ENCODE results near the gene MYLK4.

MYLK4 gene

GRCh38 chr6:2693231-2693630 lies 57.5 kb downstream of the MYLK4 start:
- DNase-seq, result no peak

- DNase-seq, result peak; percentile 13
These were observed 62.2 kb downstream of the MYLK4 start for GRCh38 chr6:2688401-2689064.

- DNase-seq, result no peak
These were observed 63.3 kb downstream of the MYLK4 start for GRCh38 chr6:2687456-2687855.

GRCh38 chr6:2686515-2686914 lies 64.2 kb downstream of the MYLK4 start:
- no peak for DNase-seq

GRCh38 chr6:2684766-2685754 lies 65.7 kb downstream of the MYLK4 start:
- DNase-seq, result no peak

- peak; percentile 14 for DNase-seq
These were observed 66.5 kb downstream of the MYLK4 start for GRCh38 chr6:2684103-2684749.

- DNase-seq, result no peak
These were observed 70.3 kb downstream of the MYLK4 start for GRCh38 chr6:2680264-2680922.

GRCh38 chr6:2677080-2677593 lies 73.6 kb downstream of the MYLK4 start:
- no peak for DNase-seq

GRCh38 chr6:2676048-2676447 lies 74.7 kb downstream of the MYLK4 start:
- DNase-seq, result no peak

- no peak for DNase-seq
These were observed 75.9 kb downstream of the MYLK4 start for GRCh38 chr6:2674857-2675256.

GRCh38 chr6:2669067-2669700 lies 81.5 kb downstream of the MYLK4 start:
- DNase-seq, result no peak

GRCh38 chr6:2667617-2668016 lies 83.1 kb downstream of the MYLK4 start:
- DNase-seq, result no peak

GRCh38 chr6:2666906-2667575 lies 83.7 kb downstream of the MYLK4 start:
- no peak for DNase-seq

- no peak for DNase-seq
These were observed 85.3 kb downstream of the MYLK4 start for GRCh38 chr6:2665146-2666070.

GRCh38 chr6:2663123-2663522 lies 87.6 kb downstream of the MYLK4 start:
- no peak for DNase-seq

- no peak for DNase-seq
These were observed 89.1 kb downstream of the MYLK4 start for GRCh38 chr6:2661651-2662050.

GRCh38 chr6:2659882-2660281 lies 90.8 kb downstream of the MYLK4 start:
- peak; percentile 24 for DNase-seq

- DNase-seq, result no peak
These were observed 91.3 kb downstream of the MYLK4 start for GRCh38 chr6:2659381-2659780.

GRCh38 chr6:2658788-2659187 lies 91.9 kb downstream of the MYLK4 start:
- DNase-seq, result no peak

- no peak for DNase-seq
These were observed 94.2 kb downstream of the MYLK4 start for GRCh38 chr6:2656460-2657079.

All from T1000 (cell line).